Esophagus muscularis mucosa (tissue), 3 donors: ENCODE results near the gene LHPP.

Experiments
- CTCF ChIP-seq, 3 experiments: fragments of 200-600 bp in 2 of 3; fragments of 450-650 bp in 1 of 3; sonication (generic) in 2 of 3; IDR thresholded peaks; one replicate each; pipeline ENCODE4 v1.5.1; 2017 to 2019; ENCODE audit warnings: antibody characterized with exemption in 3 of 3, mild to moderate bottlenecking in 2 of 3, moderate library complexity in 1 of 3
- POLR2A ChIP-seq: fragments of 450-650 bp; IDR thresholded peaks from one replicate; pipeline ENCODE4 v1.6.1; 2017; ENCODE audit warnings: antibody characterized with exemption, moderate library complexity, mild to moderate bottlenecking, low read depth
- POLR2AphosphoS5 ChIP-seq, 2 donors: sonication (generic); formaldehyde crosslinking; IDR thresholded peaks; one replicate each; pipeline ENCODE4 v1.6.1; 2017; ENCODE audit warnings: antibody characterized with exemption in 2 of 2

GRCh38 chr10:124570646-124571045, 109.0 kb downstream of the LHPP start:
- TF ChIP-seq CTCF (IDR thresholded peaks at IDR 0.05) (no peak), POLR2AphosphoS5 (IDR thresholded peaks at IDR 0.05) (no peak), POLR2A (no peak)
